Measurements from ENCODE around the gene TMEM40.
A peak's percentile ranks its signal among the peaks of the same experiment; 100 is the strongest.

The TMEM40 gene

GRCh38 chr3:12710062-12710461 is 49.0 kb downstream of the TMEM40 start:
- Histone ChIP-seq H3K27me3 (peaks cover 4% of the 10 kb centered on the region), H3K9me3 (no peaks in the 10 kb centered on the region), H3K27ac (peak overlapping the region; percentile 90), H3K4me1 (ENCODE audit: control insufficient read depth in 1 of 2, insufficient read depth in 1 of 2, low read depth in 1 of 2, low read length in 1 of 2) (peaks cover 44 to 50% of the 10 kb centered on the region in 2 experiments), H3K4me3 (ENCODE audit: low read depth in 1 of 2, low read length in 1 of 2) (no peak overlapping the region), H3K36me3 (no peaks in the 10 kb centered on the region)
- TF ChIP-seq CTCF (IDR thresholded peaks at IDR 0.05), result no peak

DNA sequence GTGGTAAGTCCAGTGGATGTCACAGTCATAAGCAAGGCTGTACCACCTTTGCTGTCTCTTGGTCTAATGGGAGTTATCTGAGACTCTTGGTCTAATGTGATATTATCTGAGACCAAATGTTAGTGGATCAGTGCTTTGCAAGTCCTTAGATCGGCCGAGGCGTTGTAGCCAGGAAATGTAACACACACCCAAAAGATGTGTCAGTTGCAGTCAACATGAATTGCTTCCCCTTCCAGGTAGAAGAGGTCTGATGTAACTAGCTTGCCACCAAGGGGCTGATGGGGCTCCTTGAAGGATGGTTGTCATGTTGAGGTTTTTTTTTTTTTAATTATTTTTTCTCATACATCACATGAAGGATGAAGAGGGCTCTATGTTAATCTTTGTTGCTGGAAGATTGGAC is 49.7 kb downstream of the TMEM40 start:
- Histone ChIP-seq H3K36me3 (no peaks in the 10 kb centered on the region), H3K4me1 (ENCODE audit: control insufficient read depth in 1 of 2, insufficient read depth in 1 of 2, low read depth in 1 of 2, low read length in 1 of 2) (peaks cover 44 to 50% of the 10 kb centered on the region in 2 experiments), H3K4me3 (ENCODE audit: low read depth in 1 of 2, low read length in 1 of 2) (peak overlapping the region; percentile 23 to 37), H3K27me3 (peaks cover 4% of the 10 kb centered on the region), H3K9me3 (no peaks in the 10 kb centered on the region), H3K27ac (peak overlapping the region; percentile 90)
- no peak for TF ChIP-seq CTCF (IDR thresholded peaks at IDR 0.05)

GRCh38 chr3:12708584-12709192 is 50.4 kb downstream of the TMEM40 start:
- H3K9me3 ChIP-seq, result no peaks in the 10 kb centered on the region
- H3K4me1 ChIP-seq (ENCODE audit: control insufficient read depth in 1 of 2, insufficient read depth in 1 of 2, low read depth in 1 of 2, low read length in 1 of 2), result peaks cover 44 to 50% of the 10 kb centered on the region in 2 experiments
- peak overlapping the region; percentile 90 for H3K27ac ChIP-seq
- H3K4me3 ChIP-seq (ENCODE audit: low read depth in 1 of 2, low read length in 1 of 2), result peak overlapping the region; percentile 23 to 37
- no peak for TF ChIP-seq CTCF (IDR thresholded peaks at IDR 0.05)
- peaks cover 4% of the 10 kb centered on the region for H3K27me3 ChIP-seq
- H3K36me3 ChIP-seq, result no peaks in the 10 kb centered on the region

DNA sequence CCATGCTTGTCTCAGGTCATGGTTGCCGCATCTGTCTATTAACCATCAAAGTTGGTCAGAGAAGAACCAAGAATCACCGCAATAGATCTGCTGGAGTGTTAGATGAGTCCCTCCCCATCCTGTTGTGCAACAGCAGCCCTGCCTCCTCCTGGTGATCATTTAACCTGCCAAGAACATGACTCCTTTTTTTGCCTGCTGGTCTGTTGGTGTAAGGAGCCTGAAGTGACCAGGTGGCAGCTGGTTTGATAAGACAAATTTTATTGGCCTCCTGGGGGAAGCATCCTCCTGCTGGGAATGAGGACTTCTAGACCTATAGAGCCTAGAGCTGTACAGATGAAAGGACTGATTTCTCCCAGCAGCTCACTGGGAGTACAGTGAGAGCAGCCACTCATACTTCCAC is 51.6 kb downstream of the TMEM40 start:
- Histone ChIP-seq H3K27me3 (no peaks in the 10 kb centered on the region), H3K4me1 (ENCODE audit: control insufficient read depth in 1 of 2, insufficient read depth in 1 of 2, low read depth in 1 of 2, low read length in 1 of 2) (peaks cover 44 to 50% of the 10 kb centered on the region in 2 experiments), H3K4me3 (ENCODE audit: low read depth in 1 of 2, low read length in 1 of 2) (peak overlapping the region in 1 of 2 experiments; percentile 35), H3K9me3 (no peaks in the 10 kb centered on the region), H3K27ac (peak overlapping the region; percentile 90), H3K36me3 (no peaks in the 10 kb centered on the region)
- no peak for TF ChIP-seq CTCF (IDR thresholded peaks at IDR 0.05)

GRCh38 chr3:12706504-12707253 is 52.4 kb downstream of the TMEM40 start:
- Histone ChIP-seq H3K36me3 (no peaks in the 10 kb centered on the region), H3K27me3 (no peaks in the 10 kb centered on the region), H3K4me3 (ENCODE audit: low read depth in 1 of 2, low read length in 1 of 2) (peak overlapping the region in 1 of 2 experiments; percentile 35), H3K27ac (peak overlapping the region; percentile 90), H3K4me1 (ENCODE audit: control insufficient read depth in 1 of 2, insufficient read depth in 1 of 2, low read depth in 1 of 2, low read length in 1 of 2) (peaks cover 44 to 50% of the 10 kb centered on the region in 2 experiments), H3K9me3 (no peaks in the 10 kb centered on the region)
- TF ChIP-seq CTCF (IDR thresholded peaks at IDR 0.05), result peak; percentile 92
